Measurements from ENCODE around the gene ARHGEF12.

- TF ChIP-seq EZH2 (IDR thresholded peaks at IDR 0.05; ENCODE audit: insufficient read depth, low read length): no peak
- TF ChIP-seq, protein P1, sequence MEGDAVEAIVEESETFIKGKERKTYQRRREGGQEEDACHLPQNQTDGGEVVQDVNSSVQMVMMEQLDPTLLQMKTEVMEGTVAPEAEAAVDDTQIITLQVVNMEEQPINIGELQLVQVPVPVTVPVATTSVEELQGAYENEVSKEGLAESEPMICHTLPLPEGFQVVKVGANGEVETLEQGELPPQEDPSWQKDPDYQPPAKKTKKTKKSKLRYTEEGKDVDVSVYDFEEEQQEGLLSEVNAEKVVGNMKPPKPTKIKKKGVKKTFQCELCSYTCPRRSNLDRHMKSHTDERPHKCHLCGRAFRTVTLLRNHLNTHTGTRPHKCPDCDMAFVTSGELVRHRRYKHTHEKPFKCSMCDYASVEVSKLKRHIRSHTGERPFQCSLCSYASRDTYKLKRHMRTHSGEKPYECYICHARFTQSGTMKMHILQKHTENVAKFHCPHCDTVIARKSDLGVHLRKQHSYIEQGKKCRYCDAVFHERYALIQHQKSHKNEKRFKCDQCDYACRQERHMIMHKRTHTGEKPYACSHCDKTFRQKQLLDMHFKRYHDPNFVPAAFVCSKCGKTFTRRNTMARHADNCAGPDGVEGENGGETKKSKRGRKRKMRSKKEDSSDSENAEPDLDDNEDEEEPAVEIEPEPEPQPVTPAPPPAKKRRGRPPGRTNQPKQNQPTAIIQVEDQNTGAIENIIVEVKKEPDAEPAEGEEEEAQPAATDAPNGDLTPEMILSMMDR (IDR thresholded peaks at IDR 0.05; ENCODE audit: insufficient read depth, low read depth, low read length): no peak
Measured at GRCh38 chr11:120383518-120384155, 47.4 kb downstream of the ARHGEF12 start.
